Measurements from ENCODE around the gene DZIP1.

- TF ChIP-seq CTCF (IDR thresholded peaks at IDR 0.05; ENCODE audit: low read depth, low read length) (no peak), EZH2phosphoT487 (IDR thresholded peaks at IDR 0.05; ENCODE audit: low read depth) (no peak)
Observed at GRCh38 chr13:95652821-95653220, 8.3 kb upstream of the DZIP1 start.
